Thymus (tissue), 11 donors: ENCODE data around the gene MAP3K15. TPM values are rescaled to one million over a fixed set of nuclear protein-coding genes. Genes with fewer than 3 reads are reported as not detected.

Experiments
- DNase-seq, 9 donors: peaks; one replicate each; pipeline ENCODE4 v3.0.0-alpha.2; 2013; ENCODE audit warnings: low spot score in 9 of 9, low read depth in 6 of 9, missing footprints in 1 of 9
- H3K27ac ChIP-seq, 2 donors: one replicate each; pipeline ENCODE4 v1.5.1; 2013; ENCODE audit warnings: control low read depth in 1 of 2, low read depth in 1 of 2, low read length in 1 of 2, mild to moderate bottlenecking in 1 of 2, moderate library complexity in 1 of 2
- H3K27me3 ChIP-seq, 2 donors: one replicate each; pipeline ENCODE4 v1.5.1; 2013; ENCODE audit warnings: low read length in 1 of 2; ENCODE audit not compliant: control insufficient read depth in 2 of 2, insufficient read depth in 1 of 2
- H3K36me3 ChIP-seq, 2 donors: one replicate each; pipeline ENCODE4 v1.5.1; 2013; ENCODE audit warnings: low read length in 1 of 2, mild to moderate bottlenecking in 1 of 2, moderate library complexity in 1 of 2; ENCODE audit not compliant: control insufficient read depth in 2 of 2, insufficient read depth in 2 of 2
- H3K4me1 ChIP-seq, 2 donors: one replicate each; pipeline ENCODE4 v1.5.1; 2013; ENCODE audit warnings: low read length in 2 of 2; ENCODE audit not compliant: control insufficient read depth in 2 of 2, insufficient read depth in 2 of 2
- H3K4me3 ChIP-seq, 2 donors: one replicate each; pipeline ENCODE4 v1.5.1; 2013; ENCODE audit warnings: low read length in 2 of 2, control low read depth in 1 of 2, mild to moderate bottlenecking in 1 of 2
- H3K9me3 ChIP-seq, 2 donors: one replicate each; pipeline ENCODE4 v1.5.1; 2013; ENCODE audit warnings: low read length in 1 of 2, mild to moderate bottlenecking in 1 of 2; ENCODE audit not compliant: control insufficient read depth in 2 of 2, insufficient read depth in 1 of 2
- WGBS: extraction: QIAGEN DNeasy Blood & Tissue Kit; methylation state at CpG from one replicate; pipeline ENCODE4 v1.1.7; 2013; 5-methylcytosine and 5-hydroxymethylcytosine counted together
- polyA plus RNA-seq: library from polyadenylated mRNA; stranded (reverse); fragments of 200-250 nt; gene quantifications from one replicate; pipeline ENCODE4 v1.2.3, GENCODE V29; 2013
- total RNA-seq: library from RNA; stranded (reverse); fragments of 120-200 nt; gene quantifications from one replicate; pipeline ENCODE4 v1.2.4, GENCODE V29; 2013
- donor health status: healthy.

Gene MAP3K15
- total and polyA plus RNA-seq, 2 donors = 0.14 to 0.52 TPM

DNA sequence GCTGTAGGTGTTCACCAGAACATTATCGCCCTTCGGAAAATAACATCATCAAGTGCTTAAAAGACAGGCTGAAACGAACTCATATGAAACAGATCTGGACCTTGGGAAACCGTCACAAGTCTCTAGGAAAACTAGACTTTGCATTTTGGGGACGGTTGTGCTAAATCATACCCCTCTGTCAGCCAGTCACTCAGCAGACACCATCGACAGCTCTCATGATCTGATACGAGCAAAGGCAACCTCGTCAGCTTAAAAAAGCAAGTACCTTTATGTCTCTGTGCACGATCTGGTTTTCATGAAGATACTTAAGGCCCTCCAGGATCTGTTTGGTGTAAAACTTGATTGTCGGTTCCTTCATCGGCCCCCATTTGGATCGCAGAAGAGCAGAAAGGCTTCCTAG lies 123.2 kb downstream of the MAP3K15 start:
- Histone ChIP-seq H3K27ac (no peak overlapping the region), H3K9me3 (no peaks in the 10 kb centered on the region), H3K36me3 (no peaks in the 10 kb centered on the region), H3K4me1 (no peaks in the 10 kb centered on the region), H3K27me3 (no peaks in the 10 kb centered on the region), H3K4me3 (no peak overlapping the region)
- DNase-seq = no peak
- 97% methylated on average over 12 of the region's 12 CpGs for WGBS

DNA sequence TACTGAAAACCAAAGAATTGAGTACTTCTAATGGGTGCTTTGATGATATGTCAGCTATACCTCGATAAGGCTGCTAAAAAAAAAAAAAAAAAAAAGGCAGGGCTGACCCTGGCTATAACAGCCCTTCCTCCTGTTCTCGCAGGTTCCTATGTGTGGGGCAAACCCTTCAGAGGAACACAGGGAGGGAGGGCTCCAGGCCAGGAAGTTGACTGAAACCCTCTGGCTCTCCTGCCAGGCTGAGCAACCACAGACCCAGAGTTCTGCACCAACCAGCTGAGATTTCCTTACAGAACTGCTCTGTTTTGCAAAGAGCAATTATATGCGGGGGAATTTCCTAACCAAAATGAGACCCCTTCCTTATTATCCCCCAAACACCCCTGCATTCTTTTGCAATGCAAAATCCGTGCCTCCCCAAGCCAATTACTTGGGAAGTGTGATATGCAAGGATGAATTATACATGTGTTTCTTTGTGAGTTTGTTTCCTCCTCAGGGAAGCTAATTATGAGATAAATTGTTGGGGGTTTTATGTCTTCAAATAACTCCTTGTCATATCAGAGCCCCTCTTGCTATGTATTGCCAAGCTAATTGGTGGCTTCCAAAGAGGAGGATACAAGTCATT lies 126.0 kb downstream of the MAP3K15 start:
- H3K36me3 ChIP-seq = no peaks in the 10 kb centered on the region
- no peak overlapping the region for H3K4me3 ChIP-seq
- H3K9me3 ChIP-seq = no peaks in the 10 kb centered on the region
- no peaks in the 10 kb centered on the region for H3K27me3 ChIP-seq
- 25% methylated on average over 4 of the region's 4 CpGs for WGBS
- no peak for DNase-seq
- no peaks in the 10 kb centered on the region for H3K4me1 ChIP-seq
- no peak overlapping the region for H3K27ac ChIP-seq

DNA sequence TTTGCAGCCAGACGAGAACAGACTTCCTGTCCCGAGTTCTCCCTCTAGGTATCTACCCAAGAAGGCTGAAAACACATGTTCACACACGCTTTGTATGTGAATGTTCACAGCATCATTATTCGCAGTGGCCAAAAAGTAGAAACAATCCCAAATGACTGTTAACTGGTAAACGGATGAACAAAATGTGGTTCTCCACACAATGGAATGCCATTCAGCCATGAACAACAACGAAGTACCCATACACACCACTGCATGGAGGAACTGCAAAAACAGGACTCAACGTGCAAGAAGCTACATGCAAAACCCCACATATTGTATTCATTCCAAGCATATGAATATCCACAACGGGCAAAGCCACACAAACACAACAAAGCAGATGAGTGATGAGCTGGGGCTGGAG lies 126.6 kb downstream of the MAP3K15 start:
- Histone ChIP-seq H3K4me3 (no peak overlapping the region), H3K27me3 (no peaks in the 10 kb centered on the region), H3K9me3 (no peaks in the 10 kb centered on the region), H3K27ac (no peak overlapping the region), H3K36me3 (no peaks in the 10 kb centered on the region), H3K4me1 (no peaks in the 10 kb centered on the region)
- 91% methylated on average over 8 of the region's 8 CpGs for WGBS
- no peak for DNase-seq

DNA sequence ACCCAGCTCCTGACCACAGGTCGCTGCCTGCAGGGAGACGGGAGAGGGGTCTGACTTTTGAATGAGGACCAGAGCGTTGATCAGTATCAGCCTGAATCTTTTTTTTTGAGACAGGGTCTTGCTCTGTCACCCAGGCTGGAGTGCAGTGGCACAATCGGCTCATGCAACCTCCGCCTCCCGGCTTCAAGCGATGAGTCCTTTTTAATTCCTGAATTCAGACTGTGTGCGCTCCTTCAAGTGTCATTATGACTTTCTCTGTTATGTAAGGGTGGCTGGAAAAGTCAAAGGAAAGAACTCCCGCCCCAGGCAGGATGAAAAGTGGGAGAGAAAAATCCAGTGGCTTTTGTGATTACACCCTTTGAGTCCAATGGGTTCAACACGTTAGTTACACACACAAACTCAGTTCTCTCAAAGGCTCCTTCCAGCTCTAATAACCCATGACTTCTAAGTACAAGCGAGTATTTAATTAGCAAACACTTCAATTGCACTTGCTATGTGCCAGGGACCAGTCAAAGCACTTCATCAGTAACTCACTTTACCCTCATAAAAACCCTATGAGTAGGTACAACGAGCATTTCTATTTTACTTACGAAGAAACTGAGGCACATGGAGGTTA lies 127.1 kb downstream of the MAP3K15 start:
- DNase-seq = no peak
- no peaks in the 10 kb centered on the region for H3K9me3 ChIP-seq
- H3K4me1 ChIP-seq = no peaks in the 10 kb centered on the region
- WGBS = 95% methylated on average over 13 of the region's 13 CpGs
- H3K27ac ChIP-seq = no peak overlapping the region
- H3K27me3 ChIP-seq = no peaks in the 10 kb centered on the region
- H3K4me3 ChIP-seq = no peak overlapping the region
- H3K36me3 ChIP-seq = no peaks in the 10 kb centered on the region

DNA sequence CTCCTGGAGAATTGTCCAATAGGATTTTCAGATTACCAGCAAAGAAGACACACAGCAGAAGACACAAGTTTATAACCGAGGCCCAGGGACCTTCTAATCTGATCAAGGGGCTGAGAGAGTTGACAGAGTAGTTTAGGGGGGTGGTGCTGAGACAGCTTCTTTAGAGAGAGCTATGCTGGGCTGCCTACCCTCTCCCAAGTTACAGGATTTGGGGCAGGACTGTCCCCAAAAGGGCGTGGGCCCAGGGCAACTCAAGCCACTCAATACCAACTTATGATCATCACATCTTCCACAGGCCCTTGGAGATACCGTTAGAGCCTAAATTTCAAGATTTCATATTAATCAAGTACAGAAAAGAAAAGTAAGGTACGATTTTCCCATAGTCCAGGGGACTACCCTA lies 128.6 kb downstream of the MAP3K15 start:
- H3K27me3 ChIP-seq = no peaks in the 10 kb centered on the region
- DNase-seq = no peak
- H3K36me3 ChIP-seq = no peaks in the 10 kb centered on the region

DNA sequence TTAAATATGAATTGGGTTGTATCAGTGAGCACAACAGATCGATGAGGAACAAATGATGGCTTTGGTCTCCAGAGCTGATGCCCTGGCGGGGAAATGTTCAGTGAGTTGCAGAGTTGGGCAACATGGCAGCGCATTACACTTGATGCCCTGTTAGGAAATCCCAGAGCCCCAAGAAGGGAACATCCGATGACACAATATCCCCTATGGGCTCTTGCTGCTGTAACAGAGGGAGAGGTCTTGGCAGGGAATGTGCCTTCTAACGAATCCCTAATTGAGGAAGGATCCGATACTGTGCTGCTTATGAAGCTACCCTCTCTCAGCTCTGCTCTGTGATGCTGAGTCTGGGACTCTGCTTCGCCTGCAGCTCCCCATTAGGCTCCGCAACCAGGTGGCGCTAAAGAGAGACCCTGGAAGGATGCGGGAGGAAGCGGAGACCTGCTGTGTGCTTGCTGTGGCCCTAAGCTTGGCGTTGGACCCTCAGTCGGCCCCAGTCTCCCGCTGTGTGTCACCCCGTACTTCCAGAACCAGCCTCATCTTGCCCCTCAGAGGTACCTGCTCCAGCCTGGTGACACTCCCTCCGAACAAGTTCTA lies 132.7 kb downstream of the MAP3K15 start:
- Histone ChIP-seq H3K27me3 (no peaks in the 10 kb centered on the region), H3K4me1 (no peaks in the 10 kb centered on the region), H3K36me3 (no peaks in the 10 kb centered on the region), H3K9me3 (peaks cover 0 to 4% of the 10 kb centered on the region in 2 donors), H3K27ac (no peak overlapping the region), H3K4me3 (no peak overlapping the region)
- DNase-seq = peak in 7 of 9 donors; percentile 22 to 68 (median 37)
- WGBS = 41% methylated on average over 16 of the region's 16 CpGs

More for the DNA sequence above, 128.6 kb downstream of the MAP3K15 start:
- no peak overlapping the region for H3K27ac ChIP-seq
- H3K4me1 ChIP-seq = no peaks in the 10 kb centered on the region
- H3K4me3 ChIP-seq = no peak overlapping the region
- 96% methylated on average over 4 of the region's 4 CpGs for WGBS
- no peaks in the 10 kb centered on the region for H3K9me3 ChIP-seq

DNA sequence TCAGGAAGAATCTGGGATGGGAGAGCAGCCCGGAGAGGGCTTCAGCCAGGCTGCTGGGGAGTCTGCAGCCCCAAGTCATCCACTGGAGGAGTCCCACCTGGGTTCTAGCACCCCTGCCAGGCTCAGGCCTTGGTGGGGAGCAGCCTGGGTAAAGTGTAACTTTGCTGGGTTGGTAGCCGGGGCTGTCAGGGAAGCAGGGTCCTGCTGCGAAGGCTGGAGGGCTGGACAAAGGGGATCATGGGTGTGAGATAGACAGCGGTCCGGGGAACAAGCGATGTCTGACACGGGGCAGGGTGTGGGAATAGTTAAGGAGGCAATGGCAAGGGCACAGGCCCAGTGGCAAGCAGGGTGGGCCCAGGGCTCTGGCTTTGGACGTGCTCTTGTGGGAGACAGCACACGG lies 134.0 kb downstream of the MAP3K15 start:
- H3K4me3 ChIP-seq = no peak overlapping the region
- DNase-seq = no peak
- no peaks in the 10 kb centered on the region for H3K27me3 ChIP-seq
- WGBS = 94% methylated on average over 9 of the region's 9 CpGs
- no peak overlapping the region for H3K27ac ChIP-seq
- peaks cover 0 to 4% of the 10 kb centered on the region in 2 donors for H3K9me3 ChIP-seq
- no peaks in the 10 kb centered on the region for H3K4me1 ChIP-seq
- no peaks in the 10 kb centered on the region for H3K36me3 ChIP-seq

DNA sequence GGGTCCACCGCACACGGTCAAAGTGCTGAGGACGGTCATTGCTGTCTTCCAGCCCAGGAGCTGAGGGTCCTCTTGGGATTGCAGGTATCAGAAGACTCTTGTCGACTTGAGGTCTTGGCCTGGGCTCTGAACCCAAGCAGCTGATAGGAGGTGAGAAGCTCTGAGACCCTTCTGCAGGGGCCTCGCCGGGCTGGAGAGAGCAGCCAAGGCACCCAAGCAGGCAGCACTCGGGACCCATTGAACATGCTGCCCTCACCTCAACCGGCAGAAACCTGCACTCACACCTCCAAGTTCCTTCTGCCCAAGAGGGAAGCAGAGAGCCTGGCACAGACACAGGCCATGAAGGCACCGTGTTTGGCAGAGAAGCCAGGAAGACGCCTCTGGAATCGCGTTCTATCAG lies 137.5 kb downstream of the MAP3K15 start:
- Histone ChIP-seq H3K4me1 (no peaks in the 10 kb centered on the region), H3K36me3 (no peaks in the 10 kb centered on the region)
- DNase-seq = no peak

DNA sequence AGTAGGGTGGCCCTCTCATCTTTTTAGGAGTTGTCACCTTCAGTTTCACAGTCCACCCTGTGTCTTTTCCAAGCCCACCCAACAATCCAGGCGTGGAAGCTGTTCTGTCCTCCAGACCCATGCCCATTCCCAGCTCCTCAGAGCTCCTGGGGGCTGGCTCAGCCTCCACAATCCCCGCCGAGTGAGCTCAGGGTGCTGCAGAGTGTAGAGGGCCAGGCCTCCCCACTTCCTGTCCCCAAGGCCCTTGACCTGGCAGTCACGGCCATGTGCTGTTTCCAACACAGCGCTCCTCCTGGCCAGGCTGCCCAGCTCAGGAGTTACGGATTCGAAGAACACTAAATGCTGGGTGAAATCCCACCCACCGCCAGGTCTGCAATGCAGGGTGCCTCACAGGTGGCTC lies 139.8 kb downstream of the MAP3K15 start:
- Histone ChIP-seq H3K9me3 (peaks cover 0 to 4% of the 10 kb centered on the region in 2 donors), H3K27ac (no peak overlapping the region), H3K36me3 (no peaks in the 10 kb centered on the region), H3K4me3 (no peak overlapping the region), H3K27me3 (peaks cover 0 to 6% of the 10 kb centered on the region in 2 donors), H3K4me1 (peaks cover 0 to 4% of the 10 kb centered on the region in 2 donors)
- WGBS = 94% methylated on average over 8 of the region's 8 CpGs
- no peak for DNase-seq

More for the DNA sequence above, 137.5 kb downstream of the MAP3K15 start:
- H3K9me3 ChIP-seq = peaks cover 0 to 4% of the 10 kb centered on the region in 2 donors
- H3K27me3 ChIP-seq = peaks cover 0 to 6% of the 10 kb centered on the region in 2 donors
- no peak overlapping the region for H3K4me3 ChIP-seq
- H3K27ac ChIP-seq = no peak overlapping the region
- WGBS = 97% methylated on average over 12 of the region's 12 CpGs
